Skeletal muscle tissue (tissue), 4 donors: ENCODE data around the gene CDK5RAP3. TPM values are rescaled to one million over a fixed set of nuclear protein-coding genes. Genes with fewer than 3 reads are reported as not detected.

ENCODE experiments used
- H3K27ac ChIP-seq: one replicate; pipeline ENCODE4 v1.7.0; 2013; ENCODE audit warnings: mild to moderate bottlenecking, low read depth, low read length, inconsistent platforms
- H3K27me3 ChIP-seq, 3 donors: one replicate each; pipeline ENCODE4 v1.7.0; 2013; ENCODE audit warnings: low read length in 3 of 3; ENCODE audit not compliant: control insufficient read depth in 3 of 3, insufficient read depth in 3 of 3
- H3K36me3 ChIP-seq, 3 donors: one replicate each; pipeline ENCODE4 v1.7.0; 2013; ENCODE audit warnings: low read length in 3 of 3; ENCODE audit not compliant: control insufficient read depth in 3 of 3, insufficient read depth in 3 of 3
- H3K4me1 ChIP-seq, 3 donors: one replicate each; pipeline ENCODE4 v1.7.0; 2013; ENCODE audit warnings: low read length in 3 of 3, mild to moderate bottlenecking in 3 of 3; ENCODE audit not compliant: control insufficient read depth in 3 of 3, insufficient read depth in 3 of 3
- H3K4me3 ChIP-seq, 3 donors: one replicate each; pipeline ENCODE4 v1.7.0; 2013; ENCODE audit warnings: low read length in 3 of 3
- H3K9ac ChIP-seq, 3 donors: one replicate each; pipeline ENCODE4 v1.7.0; 2013; ENCODE audit warnings: low read length in 3 of 3, mild to moderate bottlenecking in 3 of 3, moderate library complexity in 2 of 3, low read depth in 1 of 3
- H3K9me3 ChIP-seq, 3 donors: one replicate each; pipeline ENCODE4 v1.7.0; 2013; ENCODE audit warnings: low read length in 3 of 3; ENCODE audit not compliant: control insufficient read depth in 3 of 3
- total RNA-seq: library from RNA; depleted of rRNA; stranded (reverse); fragments of >200 nt; gene quantifications from one replicate; pipeline ENCODE4 v1.2.3, GENCODE V29; 2014
- donor health status: Osteomylitis.

Gene CDK5RAP3
- total RNA-seq, 1 donor from 2014 or later, result 59.0 TPM

DNA sequence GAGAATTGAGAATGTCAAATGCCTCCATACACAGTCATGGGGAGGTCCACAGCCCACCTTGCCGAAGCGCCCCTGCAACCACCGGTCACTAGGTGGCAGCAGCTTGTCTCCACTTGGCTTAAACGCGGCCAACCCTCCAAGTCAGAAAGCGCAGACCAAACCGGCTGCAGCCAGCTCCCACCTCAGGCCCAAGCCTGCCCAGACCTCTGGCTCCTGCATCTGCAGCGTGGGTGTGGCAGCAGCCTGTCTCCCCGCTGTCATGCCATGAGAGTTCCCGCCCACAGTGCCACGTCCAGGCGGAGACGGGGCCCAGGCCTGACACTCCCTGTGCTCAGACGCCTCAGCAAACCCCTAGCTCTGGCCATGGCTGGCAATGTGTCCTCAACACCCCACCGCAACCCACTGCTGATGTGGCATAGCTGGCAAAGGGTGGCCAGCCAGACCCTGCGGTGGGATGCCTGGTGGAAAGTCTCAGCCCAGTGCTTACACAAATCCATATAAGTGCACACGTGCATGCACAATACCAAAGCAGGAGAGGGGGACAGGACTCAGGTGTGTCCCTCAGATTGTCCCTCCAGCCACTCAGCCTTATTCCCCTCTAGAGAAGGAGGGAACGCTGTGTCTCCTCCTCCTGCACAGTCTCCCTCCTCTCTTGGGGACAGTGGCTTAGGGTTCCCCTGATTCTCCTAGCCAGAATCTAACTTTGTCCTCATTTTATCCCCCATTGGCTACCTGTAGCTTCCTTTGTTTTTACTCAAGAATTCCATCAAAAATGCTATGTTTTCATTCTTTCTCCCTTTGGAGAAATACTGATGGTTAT, 55.8 kb downstream of the CDK5RAP3 start:
- Histone ChIP-seq H3K4me3 (peak overlapping the region in 2 of 3 donors; percentile 85 to 94), H3K4me1 (peaks cover 36 to 45% (median 44%) of the 10 kb centered on the region in 3 donors), H3K9ac (peak overlapping the region; percentile 65 to 93 (median 72)), H3K36me3 (peaks cover 0 to 2% (median 1%) of the 10 kb centered on the region in 3 donors), H3K9me3 (no peaks in the 10 kb centered on the region), H3K27me3 (peaks cover 0 to 3% (median 0%) of the 10 kb centered on the region in 3 donors), H3K27ac (peak overlapping the region; percentile 73)

DNA sequence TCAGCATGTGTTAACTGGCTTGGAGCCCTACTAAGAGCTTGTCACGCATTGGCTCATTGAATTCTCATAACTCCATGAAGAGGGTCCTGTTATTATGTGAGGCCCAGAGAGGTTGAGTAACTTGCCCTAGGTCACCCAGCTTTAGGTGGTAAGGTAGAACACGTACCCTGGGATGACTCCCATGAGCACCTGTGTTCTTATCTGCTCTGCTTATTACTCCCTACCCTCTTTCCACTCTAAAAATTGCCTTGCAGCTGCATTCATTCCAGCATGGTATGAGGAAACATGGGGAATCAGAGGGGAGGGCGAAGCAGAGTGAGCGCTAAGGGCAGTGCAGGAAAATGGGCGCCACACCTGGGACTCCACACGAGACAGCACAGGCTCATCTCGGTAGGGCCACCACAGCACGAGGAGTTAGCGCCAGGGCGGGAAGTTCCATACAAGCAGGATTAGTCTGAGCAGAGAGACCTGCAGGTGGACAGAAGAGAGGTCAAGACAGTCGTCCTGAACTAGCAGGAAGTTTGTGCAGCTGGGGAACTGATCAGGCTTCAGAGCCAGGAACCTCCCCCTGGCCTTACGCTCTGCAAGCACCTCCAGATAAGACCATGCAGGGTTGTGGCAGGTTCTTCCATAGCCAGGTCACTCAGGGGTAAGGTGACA, 56.5 kb downstream of the CDK5RAP3 start:
- H3K27ac ChIP-seq, result no peak overlapping the region
- H3K9ac ChIP-seq, result peak overlapping the region in 2 of 3 donors; percentile 65 to 93
- H3K9me3 ChIP-seq, result no peaks in the 10 kb centered on the region
- H3K36me3 ChIP-seq, result peaks cover 0 to 9% (median 7%) of the 10 kb centered on the region in 3 donors
- H3K27me3 ChIP-seq, result peaks cover 0 to 3% (median 0%) of the 10 kb centered on the region in 3 donors
- peaks cover 36 to 45% (median 44%) of the 10 kb centered on the region in 3 donors for H3K4me1 ChIP-seq
- no peak overlapping the region for H3K4me3 ChIP-seq

DNA sequence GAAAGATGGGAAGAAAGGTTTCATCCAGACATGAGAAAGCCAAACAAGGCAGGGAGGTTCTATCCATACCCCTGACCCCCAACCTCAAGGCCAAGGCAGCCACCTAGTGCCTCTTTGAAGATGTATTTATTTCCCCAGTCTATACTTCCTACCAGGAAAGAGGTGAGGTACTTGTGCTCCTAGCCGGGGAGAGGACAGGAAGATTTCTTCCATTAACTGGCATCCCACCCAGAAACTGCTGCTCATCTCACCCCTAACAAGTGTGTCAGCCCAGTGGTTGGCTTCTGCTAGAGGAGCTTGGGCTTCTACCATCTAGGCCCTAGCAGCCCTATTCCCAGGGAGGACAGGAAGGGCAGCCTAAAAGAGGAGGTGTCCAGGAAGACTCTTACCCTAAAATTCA, 57.8 kb downstream of the CDK5RAP3 start:
- Histone ChIP-seq H3K27me3 (no peaks in the 10 kb centered on the region), H3K4me3 (no peak overlapping the region), H3K36me3 (peaks cover 11 to 22% (median 12%) of the 10 kb centered on the region in 3 donors), H3K9ac (no peak overlapping the region), H3K27ac (no peak overlapping the region), H3K4me1 (peaks cover 31 to 41% (median 39%) of the 10 kb centered on the region in 3 donors), H3K9me3 (no peaks in the 10 kb centered on the region)

DNA sequence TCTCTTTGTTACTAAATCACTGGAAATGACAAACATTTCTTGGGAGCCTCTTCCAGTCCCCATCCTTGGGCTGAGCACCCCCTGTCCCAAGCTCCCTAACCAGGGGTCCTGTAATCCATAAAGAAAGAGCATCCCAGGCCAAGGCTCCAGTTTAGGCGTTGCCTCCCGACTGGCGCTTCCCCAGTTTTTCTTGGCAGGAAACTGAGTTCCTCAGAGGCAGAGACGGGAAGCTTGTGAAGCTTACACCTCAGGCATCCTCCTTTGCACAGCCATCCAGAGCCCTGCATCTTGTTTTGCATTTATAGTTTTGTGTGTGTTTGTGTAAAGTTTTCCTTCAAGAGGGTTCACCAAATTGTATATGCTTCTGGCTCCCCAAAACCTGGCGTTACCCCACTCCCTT, 59.6 kb downstream of the CDK5RAP3 start:
- no peaks in the 10 kb centered on the region for H3K27me3 ChIP-seq
- H3K36me3 ChIP-seq, result peaks cover 11 to 24% (median 12%) of the 10 kb centered on the region in 3 donors
- H3K9me3 ChIP-seq, result no peaks in the 10 kb centered on the region
- H3K4me3 ChIP-seq, result no peak overlapping the region
- H3K9ac ChIP-seq, result peak overlapping the region in 1 of 3 donors; percentile 16
- peaks cover 16 to 26% (median 25%) of the 10 kb centered on the region in 3 donors for H3K4me1 ChIP-seq
- H3K27ac ChIP-seq, result no peak overlapping the region

Other genes starting within 250 kb of the CDK5RAP3 start
- gene TBX21, start 237.9 kb upstream of the CDK5RAP3 start, total RNA-seq, result not detected
- gene OSBPL7, start 149.3 kb upstream of the CDK5RAP3 start, total RNA-seq, result 8.4 TPM
- 19.8 TPM for gene MRPL10, start 139.6 kb upstream of the CDK5RAP3 start, total RNA-seq
- gene LRRC46, start 139.4 kb upstream of the CDK5RAP3 start, total RNA-seq, result not detected
- 29.2 TPM for gene SCRN2, start 129.8 kb upstream of the CDK5RAP3 start, total RNA-seq
- under 0.01 TPM for gene SP6, start 120.0 kb upstream of the CDK5RAP3 start, total RNA-seq
- 0.52 TPM for gene SP2, start 74.9 kb upstream of the CDK5RAP3 start, total RNA-seq
- gene PNPO, start 29.5 kb upstream of the CDK5RAP3 start, total RNA-seq, result 12.0 TPM
- not detected for gene PRR15L, start 13.2 kb upstream of the CDK5RAP3 start, total RNA-seq
- gene COPZ2, start 66.7 kb downstream of the CDK5RAP3 start, total RNA-seq, result 39.7 TPM
- gene NFE2L1, start 77.2 kb downstream of the CDK5RAP3 start, total RNA-seq, result 93.4 TPM
- gene CBX1, start 130.4 kb downstream of the CDK5RAP3 start, total RNA-seq, result 39.1 TPM
- gene SNX11, start 136.7 kb downstream of the CDK5RAP3 start, total RNA-seq, result 7.3 TPM